Stimulated activated CD8-positive, alpha-beta memory T cell treated with anti-CD3 and anti-CD28 coated beads, Interleukin-7, amount 100 ng/mL, for 4 hours (primary cell): ENCODE measurements around the gene RPTOR.

Experiments
- DNase-seq, 2 donors: peaks; one replicate each; pipeline ENCODE4 v3.0.0-alpha.2; 2020; ENCODE audit warnings: low read depth in 2 of 2

Gene RPTOR

GRCh38 chr17:80996422-80997305, 452.0 kb downstream of the RPTOR start:
- DNase-seq: no peak

GRCh38 chr17:80997424-80998117, 452.9 kb downstream of the RPTOR start:
- DNase-seq: no peak

- DNase-seq: no peak
These were observed 453.6 kb downstream of the RPTOR start for GRCh38 chr17:80998118-80998747.

- DNase-seq: no peak
These were observed 454.3 kb downstream of the RPTOR start for GRCh38 chr17:80998748-80999535.

- no peak for DNase-seq
These were observed 455.1 kb downstream of the RPTOR start for GRCh38 chr17:80999536-81000333.

- DNase-seq: no peak
These were observed 455.6 kb downstream of the RPTOR start for GRCh38 chr17:81000334-81000630.

GRCh38 chr17:81000631-81001357, 456.2 kb downstream of the RPTOR start:
- DNase-seq: no peak

GRCh38 chr17:81002013-81002384, 457.4 kb downstream of the RPTOR start:
- DNase-seq: no peak

- no peak for DNase-seq
These were observed 458.0 kb downstream of the RPTOR start for GRCh38 chr17:81002409-81003361.

- DNase-seq: no peak
These were observed 459.3 kb downstream of the RPTOR start for GRCh38 chr17:81003711-81004475.

GRCh38 chr17:81006891-81007290, 462.3 kb downstream of the RPTOR start:
- DNase-seq: no peak

- no peak for DNase-seq
These were observed 463.5 kb downstream of the RPTOR start for GRCh38 chr17:81008140-81008539.

- DNase-seq: no peak
These were observed 464.5 kb downstream of the RPTOR start for GRCh38 chr17:81009136-81009535.

GRCh38 chr17:81010935-81011334, 466.3 kb downstream of the RPTOR start:
- DNase-seq: no peak

- DNase-seq: no peak
These were observed 467.3 kb downstream of the RPTOR start for GRCh38 chr17:81011951-81012350.

GRCh38 chr17:81012574-81013447, 468.2 kb downstream of the RPTOR start:
- no peak for DNase-seq

- DNase-seq: no peak
These were observed 469.0 kb downstream of the RPTOR start for GRCh38 chr17:81013642-81014041.

GRCh38 chr17:81015136-81015535, 470.5 kb downstream of the RPTOR start:
- DNase-seq: no peak
